ENCODE data around the gene PRRG2. TPM values are rescaled to one million over a fixed set of nuclear protein-coding genes. Genes with fewer than 3 reads are reported as not detected.
A peak's percentile ranks its signal among the peaks of the same experiment; 100 is the strongest.

PRRG2 gene
- total and polyA plus RNA-seq, 9 of the 15 experiments (the other 6 are each of a cell fraction or from before 2014, with no cell fraction given): 0.06 to 1.1 (median 0.33) TPM

DNA sequence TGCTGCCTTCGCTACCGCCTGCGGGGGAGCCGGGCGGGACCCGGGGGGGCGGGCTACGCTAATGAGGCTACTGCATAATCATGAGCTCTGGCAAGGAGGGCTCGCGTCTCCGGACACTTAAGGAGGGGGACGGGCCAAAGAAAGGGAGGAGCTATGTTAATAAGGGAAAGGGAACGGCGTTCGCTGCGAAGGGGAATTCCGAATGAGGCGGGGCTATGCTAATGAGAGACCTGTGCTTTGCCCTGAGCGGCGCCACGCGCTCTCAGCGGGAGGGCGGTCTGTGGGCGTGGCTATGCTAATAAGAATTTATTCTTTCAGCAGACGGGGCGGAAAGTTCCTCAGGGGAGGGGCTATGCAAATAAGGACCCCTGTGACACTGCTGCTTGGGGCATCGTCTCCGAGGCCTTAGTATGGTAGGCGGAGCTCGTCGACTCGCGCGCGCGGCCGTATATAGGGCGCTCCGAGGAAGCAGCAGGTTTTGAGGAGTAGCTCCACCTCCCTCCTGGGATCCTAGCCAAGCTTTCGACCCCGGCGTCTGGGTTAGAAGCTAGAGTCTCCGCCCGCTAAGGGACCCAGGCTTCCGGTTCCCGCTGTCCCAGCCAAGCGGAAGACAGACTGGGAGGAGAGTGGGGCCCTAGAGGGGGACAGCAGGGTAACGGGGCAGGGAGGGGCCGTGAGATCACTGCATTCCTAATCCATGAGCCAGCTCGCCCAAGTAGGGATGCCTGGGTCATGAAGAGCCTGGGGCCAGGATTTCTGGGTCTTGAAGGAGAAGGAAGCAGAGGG, 59.2 kb downstream of the PRRG2 start, which contains the start of gene RRAS (continued):
- TF ChIP-seq RERE (CRISPR knock-in tag; IDR thresholded peaks at IDR 0.05; ENCODE audit: borderline replicate concordance): no peak
- TF ChIP-seq SOX6 (IDR thresholded peaks at IDR 0.05): peak; percentile 70; the same call in 1 of the 2 replicates
- peak in 1 of 2 experiments; percentile 55; a peak in 1 of 4 replicates for TF ChIP-seq UBTF (IDR thresholded peaks at IDR 0.05; ENCODE audit: borderline replicate concordance in 1 of 2, low read depth in 2 of 2, low read length in 2 of 2)
- TF ChIP-seq, protein P1, sequence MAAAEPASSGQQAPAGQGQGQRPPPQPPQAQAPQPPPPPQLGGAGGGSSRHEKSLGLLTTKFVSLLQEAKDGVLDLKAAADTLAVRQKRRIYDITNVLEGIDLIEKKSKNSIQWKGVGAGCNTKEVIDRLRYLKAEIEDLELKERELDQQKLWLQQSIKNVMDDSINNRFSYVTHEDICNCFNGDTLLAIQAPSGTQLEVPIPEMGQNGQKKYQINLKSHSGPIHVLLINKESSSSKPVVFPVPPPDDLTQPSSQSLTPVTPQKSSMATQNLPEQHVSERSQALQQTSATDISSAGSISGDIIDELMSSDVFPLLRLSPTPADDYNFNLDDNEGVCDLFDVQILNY (CRISPR knock-in tag; IDR thresholded peaks at IDR 0.05): no peak
- TF ChIP-seq, protein P2, sequence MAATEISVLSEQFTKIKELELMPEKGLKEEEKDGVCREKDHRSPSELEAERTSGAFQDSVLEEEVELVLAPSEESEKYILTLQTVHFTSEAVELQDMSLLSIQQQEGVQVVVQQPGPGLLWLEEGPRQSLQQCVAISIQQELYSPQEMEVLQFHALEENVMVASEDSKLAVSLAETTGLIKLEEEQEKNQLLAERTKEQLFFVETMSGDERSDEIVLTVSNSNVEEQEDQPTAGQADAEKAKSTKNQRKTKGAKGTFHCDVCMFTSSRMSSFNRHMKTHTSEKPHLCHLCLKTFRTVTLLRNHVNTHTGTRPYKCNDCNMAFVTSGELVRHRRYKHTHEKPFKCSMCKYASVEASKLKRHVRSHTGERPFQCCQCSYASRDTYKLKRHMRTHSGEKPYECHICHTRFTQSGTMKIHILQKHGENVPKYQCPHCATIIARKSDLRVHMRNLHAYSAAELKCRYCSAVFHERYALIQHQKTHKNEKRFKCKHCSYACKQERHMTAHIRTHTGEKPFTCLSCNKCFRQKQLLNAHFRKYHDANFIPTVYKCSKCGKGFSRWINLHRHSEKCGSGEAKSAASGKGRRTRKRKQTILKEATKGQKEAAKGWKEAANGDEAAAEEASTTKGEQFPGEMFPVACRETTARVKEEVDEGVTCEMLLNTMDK (IDR thresholded peaks at IDR 0.05; ENCODE audit: borderline replicate concordance, insufficient read depth, low read depth, low read length, poor library complexity, severe bottlenecking): no peak
- no peak for TF ChIP-seq ZNF274 (IDR thresholded peaks at IDR 0.05; ENCODE audit: borderline replicate concordance, low read depth, low read length)
- TF ChIP-seq E2F3 (CRISPR knock-in tag; IDR thresholded peaks at IDR 0.05): no peak
- TF ChIP-seq PRDM10 (IDR thresholded peaks at IDR 0.05; ENCODE audit: partially characterized antibody): peak; percentile 55
- no peak for TF ChIP-seq MCM7 (IDR thresholded peaks at IDR 0.05)
- TF ChIP-seq ELF4 (CRISPR knock-in tag; IDR thresholded peaks at IDR 0.05): peak; percentile 75; the same call in 1 of the 2 replicates
- no peak for TF ChIP-seq BRF1 (IDR thresholded peaks at IDR 0.05; ENCODE audit: borderline replicate concordance, extremely low read depth, insufficient read length)
